GM12878 (cell line): Measurements from ENCODE around the gene KIRREL1. TPM values are rescaled to one million over a fixed set of nuclear protein-coding genes. Genes with fewer than 3 reads are reported as not detected.

Source experiments
- ATAC-seq: fragments of 200-7000 bp; cut with Tn5 transposase; 3 replicates; pipeline ENCODE4 v1.9.1; 2020; ENCODE audit warnings: mild to moderate bottlenecking, moderate library complexity
- BruUV-seq: library from RNA; stranded (reverse); fragments of 400-500 nt; replicated peaks from 2 replicates; lab custom pipeline; 2021; lab: Mats Ljungman, UMichigan
- CTCF ChIA-PET: fragments of 300-600 bp; sonication (Branson Sonifier 250); formaldehyde crosslinking; extraction: SDS; loops from one replicate; lab custom pipeline; 2021; ENCODE audit warnings: inconsistent platforms; lab: Yijun Ruan, JAX
- POLR2A ChIA-PET: fragments of 350-600 bp; formaldehyde crosslinking; extraction: SDS; loops from one replicate; lab custom pipeline; 2021; ENCODE audit warnings: inconsistent platforms; lab: Charles Lee
- RAD21 ChIA-PET: fragments of 300-600 bp; sonication (Branson Sonifier 250); formaldehyde crosslinking; loops from one replicate; lab custom pipeline; 2023; ENCODE audit warnings: antibody characterized with exemption; ENCODE audit not compliant: unreplicated experiment; lab: Charles Lee
- SMC1A ChIA-PET: fragments of 300-600 bp; sonication (Branson Sonifier 250); formaldehyde crosslinking; loops from one replicate; lab custom pipeline; 2023; ENCODE audit not compliant: unreplicated experiment, uncharacterized antibody; lab: Charles Lee
- DNase-seq: peaks from one replicate; pipeline ENCODE4 v3.0.0-alpha.2; 2011; ENCODE audit warnings: low read depth, low spot score
- FAIRE-seq: peaks from 3 replicates; lab custom pipeline; 2011; peaks lifted over from hg19 to GRCh38; lab: Jason Lieb, UNC
- H2AFZ ChIP-seq: 2 replicates; pipeline ENCODE4 v1.6.0; 2011; ENCODE audit warnings: low read depth, low read length, control low read depth; ENCODE audit not compliant: control insufficient read depth
- H3K27ac ChIP-seq: 2 replicates; pipeline ENCODE4 v1.5.1; 2011; ENCODE audit warnings: control low read depth; ENCODE audit not compliant: control insufficient read depth, insufficient read depth
- H3K27me3 ChIP-seq, 2 experiments: replicated peaks in 1 of 2; 2 replicates each; pipeline versions ENCODE4 v1.6.0 to v1.6.1; 2011; ENCODE audit warnings: low read length in 1 of 2; ENCODE audit not compliant: control insufficient read depth in 2 of 2, insufficient read depth in 2 of 2
- H3K36me3 ChIP-seq, 2 experiments: 2 replicates each; pipeline ENCODE4 v1.5.1; 2011; ENCODE audit warnings: low read length in 1 of 2; ENCODE audit not compliant: control insufficient read depth in 2 of 2, insufficient read depth in 2 of 2
- H3K4me1 ChIP-seq: 2 replicates; pipeline ENCODE4 v1.6.1; 2011; ENCODE audit warnings: mild to moderate bottlenecking, low read length, moderate library complexity, mixed read lengths; ENCODE audit not compliant: control insufficient read depth, insufficient read depth
- H3K4me2 ChIP-seq: 2 replicates; pipeline ENCODE4 v1.6.0; 2011; ENCODE audit warnings: control low read depth; ENCODE audit not compliant: control insufficient read depth, insufficient read depth
- H3K4me3 ChIP-seq: fragments of 200-600 bp; sonication (generic); 2 replicates; pipeline ENCODE4 v1.5.1; 2016
- H3K79me2 ChIP-seq: 2 replicates; pipeline ENCODE4 v1.6.0; 2011; ENCODE audit warnings: low read length; ENCODE audit not compliant: control insufficient read depth, insufficient read depth
- H3K9ac ChIP-seq: 2 replicates; pipeline ENCODE4 v1.8.0; 2011; ENCODE audit warnings: low read length, control low read depth, mixed read lengths; ENCODE audit not compliant: control insufficient read depth, insufficient read depth
- H3K9me3 ChIP-seq: replicated peaks from 3 replicates; pipeline ENCODE4 v1.5.1; 2011; ENCODE audit warnings: mild to moderate bottlenecking, low read length; ENCODE audit not compliant: control insufficient read depth, insufficient read depth
- H4K20me1 ChIP-seq: 2 replicates; pipeline ENCODE4 v1.6.0; 2011; ENCODE audit not compliant: control insufficient read depth, insufficient read depth
- CREM ChIP-seq: IDR thresholded peaks from 2 replicates; pipeline ENCODE4 v1.6.1; 2014; ENCODE audit warnings: antibody characterized with exemption, low read depth
- FOXM1 ChIP-seq: IDR thresholded peaks from 2 replicates; pipeline ENCODE4 v1.6.1; 2012; ENCODE audit warnings: low read depth, mild to moderate bottlenecking, inconsistent platforms, low read length, moderate library complexity
- NR2C1 ChIP-seq: fragments of 450-650 bp; IDR thresholded peaks from 2 replicates; pipeline ENCODE4 v1.6.1; 2017; ENCODE audit warnings: antibody characterized with exemption, mild to moderate bottlenecking, moderate library complexity
- NR2C2 ChIP-seq: IDR thresholded peaks from 2 replicates; pipeline ENCODE4 v1.6.1; 2011; ENCODE audit warnings: borderline replicate concordance, low read depth; ENCODE audit not compliant: control insufficient read depth, insufficient read length
- PML ChIP-seq: IDR thresholded peaks from 2 replicates; pipeline ENCODE4 v1.6.1; 2012; ENCODE audit warnings: low read length, inconsistent platforms
- SIN3A ChIP-seq: IDR thresholded peaks from 2 replicates; pipeline ENCODE4 v1.6.1; 2012; ENCODE audit warnings: low read depth, low read length, improper control_type of control experiment
- SMARCA5 ChIP-seq: fragments of 450-650 bp; IDR thresholded peaks from 2 replicates; pipeline ENCODE4 v1.6.1; 2017; ENCODE audit warnings: mild to moderate bottlenecking
- SMC3 ChIP-seq: IDR thresholded peaks from 2 replicates; pipeline ENCODE4 v1.6.1; 2011; ENCODE audit warnings: low read length, improper control_type of control experiment, borderline replicate concordance
- SPI1 ChIP-seq: IDR thresholded peaks from 2 replicates; pipeline ENCODE4 v1.6.1; 2011; ENCODE audit warnings: low read depth, mild to moderate bottlenecking, low read length, moderate library complexity, borderline replicate concordance; ENCODE audit not compliant: insufficient read depth
- ZNF622 ChIP-seq: fragments of 450-650 bp; IDR thresholded peaks from 2 replicates; pipeline ENCODE4 v1.6.1; 2017; ENCODE audit warnings: mild to moderate bottlenecking, inconsistent platforms
- WGBS: methylation state at CpG from one replicate; pipeline ENCODE4 v1.1.6; 2016; ENCODE audit warnings: low lambda C conversion rate; ENCODE audit not compliant: insufficient replicate concordance, insufficient coverage; ENCODE audit errors: missing lambda C conversion rate; 5-methylcytosine and 5-hydroxymethylcytosine counted together
- in situ Hi-C: fragments of 300-500 bp; cut with MboI; formaldehyde crosslinking; loops from 9 replicates; pipeline ENCODE4 v1.14.3; 2018; ENCODE audit warnings: mixed read lengths
- intact Hi-C: fragments of 100-400 bp; cut with micrococcal nuclease; formaldehyde crosslinking; loops from one replicate; pipeline ENCODE4 v1.14.2; 2022; ENCODE audit not compliant: unreplicated experiment
- polyA plus RNA-seq, 11 experiments: library from polyadenylated mRNA; depleted of rRNA in 4 of 11; unstranded in 6 of 11; stranded (reverse) in 5 of 11; fragments of >200 nt; fragmentation: Nextera tagmentation in 4 of 11; fragmentation: Illumina TruSeq in 1 of 11; extraction: Ambion mirVana in 4 of 11; extraction: Trizol in 1 of 11; gene quantifications; 1 replicate in 1 of 11; 2 replicates in 10 of 11; pipeline versions ENCODE4 v1.2.1 to v1.2.3, GENCODE V29; 2011 to 2016; ENCODE audit warnings: inconsistent platforms in 2 of 11, missing spikeins in 2 of 11, low read depth in 1 of 11
- total RNA-seq, 4 experiments: library from RNA; depleted of rRNA in 3 of 4; stranded (reverse); fragments of >200 nt in 3 of 4; fragmentation: Illumina TruSeq in 1 of 4; extraction: Trizol in 1 of 4; gene quantifications; 2 replicates each; pipeline versions ENCODE4 v1.2.1 to v1.2.3, GENCODE V29; 2013 to 2021
- TF ChIP-seq, protein P1 (sequence below): fragments of 450-650 bp; IDR thresholded peaks from 2 replicates; pipeline ENCODE4 v1.6.1; 2016; ENCODE audit warnings: mild to moderate bottlenecking, moderate library complexity, borderline replicate concordance
- TF ChIP-seq, protein P2 (sequence below): fragments of 450-650 bp; IDR thresholded peaks from 2 replicates; pipeline ENCODE4 v1.6.1; 2017; ENCODE audit warnings: antibody characterized with exemption, mild to moderate bottlenecking, moderate library complexity
- TF ChIP-seq, protein P3 (sequence below): fragments of 450-650 bp; IDR thresholded peaks from 2 replicates; pipeline ENCODE4 v1.6.1; 2017; ENCODE audit warnings: mild to moderate bottlenecking, low read depth, inconsistent platforms; ENCODE audit not compliant: poor library complexity, severe bottlenecking

KIRREL1 gene
- total and polyA plus RNA-seq, 10 of the 15 experiments (the other 5 are each of a cell fraction or from before 2014, with no cell fraction given): 0.15 TPM; not detected in 9

DNA sequence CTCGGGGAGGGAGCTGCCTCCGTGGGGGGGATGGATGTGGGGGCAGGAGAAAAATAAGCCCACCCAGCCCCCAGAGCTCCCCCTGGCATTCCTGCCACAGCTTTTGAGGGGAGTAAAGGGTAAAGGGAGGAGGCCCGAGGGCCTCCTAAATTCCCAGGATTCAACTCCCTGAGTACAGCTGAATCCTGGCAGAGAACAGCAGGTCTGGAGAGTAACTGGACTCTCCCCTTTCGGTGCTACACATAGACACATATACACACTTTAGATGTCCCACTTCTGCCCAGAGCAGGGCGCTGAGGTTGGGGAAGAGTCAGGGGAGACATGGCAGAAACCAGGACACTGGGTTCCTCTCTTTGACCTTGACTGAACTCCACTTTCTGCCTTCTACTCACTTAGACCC, 3.0 kb downstream of the KIRREL1 start:
- BruUV-seq: no TSS peak
- Histone ChIP-seq H3K4me1 (no peaks in the 10 kb centered on the region), H2AFZ (no peak overlapping the region), H3K9me3 (no peaks in the 10 kb centered on the region), H3K4me2 (no peak overlapping the region), H3K27me3 (peaks cover 6 to 22% of the 10 kb centered on the region in 2 experiments), H3K4me3 (no peak overlapping the region), H3K9ac (no peak overlapping the region), H3K36me3 (no peaks in the 10 kb centered on the region), H4K20me1 (peaks cover 2% of the 10 kb centered on the region; the same call in 1 of the 2 replicates), H3K27ac (no peak overlapping the region), H3K79me2 (no peaks in the 10 kb centered on the region)
- in situ Hi-C loops: no loop called here
- no peak for ATAC-seq
- DNase-seq: no peak
- ChIA-PET RAD21 (no interaction called here), CTCF (interaction anchor here (0.9 kb wide), 1 partner anchor 127 kb away, joined by 3 read pairs; no protein-coding TSS in a partner anchor), POLR2A (no interaction called here), SMC1A (no interaction called here)
- 35% methylated on average over 3 of the region's 5 CpGs for WGBS
- no peak for FAIRE-seq
- TF ChIP-seq, protein P1, sequence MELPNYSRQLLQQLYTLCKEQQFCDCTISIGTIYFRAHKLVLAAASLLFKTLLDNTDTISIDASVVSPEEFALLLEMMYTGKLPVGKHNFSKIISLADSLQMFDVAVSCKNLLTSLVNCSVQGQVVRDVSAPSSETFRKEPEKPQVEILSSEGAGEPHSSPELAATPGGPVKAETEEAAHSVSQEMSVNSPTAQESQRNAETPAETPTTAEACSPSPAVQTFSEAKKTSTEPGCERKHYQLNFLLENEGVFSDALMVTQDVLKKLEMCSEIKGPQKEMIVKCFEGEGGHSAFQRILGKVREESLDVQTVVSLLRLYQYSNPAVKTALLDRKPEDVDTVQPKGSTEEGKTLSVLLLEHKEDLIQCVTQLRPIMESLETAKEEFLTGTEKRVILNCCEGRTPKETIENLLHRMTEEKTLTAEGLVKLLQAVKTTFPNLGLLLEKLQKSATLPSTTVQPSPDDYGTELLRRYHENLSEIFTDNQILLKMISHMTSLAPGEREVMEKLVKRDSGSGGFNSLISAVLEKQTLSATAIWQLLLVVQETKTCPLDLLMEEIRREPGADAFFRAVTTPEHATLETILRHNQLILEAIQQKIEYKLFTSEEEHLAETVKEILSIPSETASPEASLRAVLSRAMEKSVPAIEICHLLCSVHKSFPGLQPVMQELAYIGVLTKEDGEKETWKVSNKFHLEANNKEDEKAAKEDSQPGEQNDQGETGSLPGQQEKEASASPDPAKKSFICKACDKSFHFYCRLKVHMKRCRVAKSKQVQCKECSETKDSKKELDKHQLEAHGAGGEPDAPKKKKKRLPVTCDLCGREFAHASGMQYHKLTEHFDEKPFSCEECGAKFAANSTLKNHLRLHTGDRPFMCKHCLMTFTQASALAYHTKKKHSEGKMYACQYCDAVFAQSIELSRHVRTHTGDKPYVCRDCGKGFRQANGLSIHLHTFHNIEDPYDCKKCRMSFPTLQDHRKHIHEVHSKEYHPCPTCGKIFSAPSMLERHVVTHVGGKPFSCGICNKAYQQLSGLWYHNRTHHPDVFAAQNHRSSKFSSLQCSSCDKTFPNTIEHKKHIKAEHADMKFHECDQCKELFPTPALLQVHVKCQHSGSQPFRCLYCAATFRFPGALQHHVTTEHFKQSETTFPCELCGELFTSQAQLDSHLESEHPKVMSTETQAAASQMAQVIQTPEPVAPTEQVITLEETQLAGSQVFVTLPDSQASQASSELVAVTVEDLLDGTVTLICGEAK: no peak
- TF ChIP-seq FOXM1 (no peak), NR2C1 (no peak), NR2C2 (no peak), SMC3 (no peak), SPI1 (no peak), SIN3A (no peak), CREM (no peak), ZNF622 (no peak), SMARCA5 (no peak), PML (no peak)
- TF ChIP-seq, protein P2, sequence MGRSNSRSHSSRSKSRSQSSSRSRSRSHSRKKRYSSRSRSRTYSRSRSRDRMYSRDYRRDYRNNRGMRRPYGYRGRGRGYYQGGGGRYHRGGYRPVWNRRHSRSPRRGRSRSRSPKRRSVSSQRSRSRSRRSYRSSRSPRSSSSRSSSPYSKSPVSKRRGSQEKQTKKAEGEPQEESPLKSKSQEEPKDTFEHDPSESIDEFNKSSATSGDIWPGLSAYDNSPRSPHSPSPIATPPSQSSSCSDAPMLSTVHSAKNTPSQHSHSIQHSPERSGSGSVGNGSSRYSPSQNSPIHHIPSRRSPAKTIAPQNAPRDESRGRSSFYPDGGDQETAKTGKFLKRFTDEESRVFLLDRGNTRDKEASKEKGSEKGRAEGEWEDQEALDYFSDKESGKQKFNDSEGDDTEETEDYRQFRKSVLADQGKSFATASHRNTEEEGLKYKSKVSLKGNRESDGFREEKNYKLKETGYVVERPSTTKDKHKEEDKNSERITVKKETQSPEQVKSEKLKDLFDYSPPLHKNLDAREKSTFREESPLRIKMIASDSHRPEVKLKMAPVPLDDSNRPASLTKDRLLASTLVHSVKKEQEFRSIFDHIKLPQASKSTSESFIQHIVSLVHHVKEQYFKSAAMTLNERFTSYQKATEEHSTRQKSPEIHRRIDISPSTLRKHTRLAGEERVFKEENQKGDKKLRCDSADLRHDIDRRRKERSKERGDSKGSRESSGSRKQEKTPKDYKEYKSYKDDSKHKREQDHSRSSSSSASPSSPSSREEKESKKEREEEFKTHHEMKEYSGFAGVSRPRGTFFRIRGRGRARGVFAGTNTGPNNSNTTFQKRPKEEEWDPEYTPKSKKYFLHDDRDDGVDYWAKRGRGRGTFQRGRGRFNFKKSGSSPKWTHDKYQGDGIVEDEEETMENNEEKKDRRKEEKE: no peak
- TF ChIP-seq, protein P3, sequence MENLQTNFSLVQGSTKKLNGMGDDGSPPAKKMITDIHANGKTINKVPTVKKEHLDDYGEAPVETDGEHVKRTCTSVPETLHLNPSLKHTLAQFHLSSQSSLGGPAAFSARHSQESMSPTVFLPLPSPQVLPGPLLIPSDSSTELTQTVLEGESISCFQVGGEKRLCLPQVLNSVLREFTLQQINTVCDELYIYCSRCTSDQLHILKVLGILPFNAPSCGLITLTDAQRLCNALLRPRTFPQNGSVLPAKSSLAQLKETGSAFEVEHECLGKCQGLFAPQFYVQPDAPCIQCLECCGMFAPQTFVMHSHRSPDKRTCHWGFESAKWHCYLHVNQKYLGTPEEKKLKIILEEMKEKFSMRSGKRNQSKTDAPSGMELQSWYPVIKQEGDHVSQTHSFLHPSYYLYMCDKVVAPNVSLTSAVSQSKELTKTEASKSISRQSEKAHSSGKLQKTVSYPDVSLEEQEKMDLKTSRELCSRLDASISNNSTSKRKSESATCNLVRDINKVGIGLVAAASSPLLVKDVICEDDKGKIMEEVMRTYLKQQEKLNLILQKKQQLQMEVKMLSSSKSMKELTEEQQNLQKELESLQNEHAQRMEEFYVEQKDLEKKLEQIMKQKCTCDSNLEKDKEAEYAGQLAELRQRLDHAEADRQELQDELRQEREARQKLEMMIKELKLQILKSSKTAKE: no peak
- intact Hi-C loops: no loop called here
